ENCODE data around the gene DEDD2. TPM values are rescaled to one million over a fixed set of nuclear protein-coding genes. Genes with fewer than 3 reads are reported as not detected.

DEDD2 gene
- total and polyA plus RNA-seq, 10 of the 15 experiments (the other 5 are each of a cell fraction or from before 2014, with no cell fraction given) = 2.5 to 24.7 (median 17.6) TPM

GRCh38 chr19:42212886-42213285 lies 4.6 kb downstream of the DEDD2 start (continued):
- TF ChIP-seq, protein P1, sequence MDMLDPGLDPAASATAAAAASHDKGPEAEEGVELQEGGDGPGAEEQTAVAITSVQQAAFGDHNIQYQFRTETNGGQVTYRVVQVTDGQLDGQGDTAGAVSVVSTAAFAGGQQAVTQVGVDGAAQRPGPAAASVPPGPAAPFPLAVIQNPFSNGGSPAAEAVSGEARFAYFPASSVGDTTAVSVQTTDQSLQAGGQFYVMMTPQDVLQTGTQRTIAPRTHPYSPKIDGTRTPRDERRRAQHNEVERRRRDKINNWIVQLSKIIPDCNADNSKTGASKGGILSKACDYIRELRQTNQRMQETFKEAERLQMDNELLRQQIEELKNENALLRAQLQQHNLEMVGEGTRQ (IDR thresholded peaks at IDR 0.05; ENCODE audit: borderline replicate concordance, low read depth, low read length) = no peak
- TF ChIP-seq TCF7 (IDR thresholded peaks at IDR 0.05; ENCODE audit: borderline replicate concordance) = no peak
- no peak for TF ChIP-seq WRNIP1 (IDR thresholded peaks at IDR 0.05; ENCODE audit: borderline replicate concordance, low read depth, low read length)
- no peak for TF ChIP-seq IKZF1 (conservative IDR thresholded peaks at IDR 0.05)
- TF ChIP-seq ZSCAN29 (IDR thresholded peaks at IDR 0.05) = no peak
- no peak for TF ChIP-seq ASH2L (IDR thresholded peaks at IDR 0.05; ENCODE audit: borderline replicate concordance, low read depth)

DNA sequence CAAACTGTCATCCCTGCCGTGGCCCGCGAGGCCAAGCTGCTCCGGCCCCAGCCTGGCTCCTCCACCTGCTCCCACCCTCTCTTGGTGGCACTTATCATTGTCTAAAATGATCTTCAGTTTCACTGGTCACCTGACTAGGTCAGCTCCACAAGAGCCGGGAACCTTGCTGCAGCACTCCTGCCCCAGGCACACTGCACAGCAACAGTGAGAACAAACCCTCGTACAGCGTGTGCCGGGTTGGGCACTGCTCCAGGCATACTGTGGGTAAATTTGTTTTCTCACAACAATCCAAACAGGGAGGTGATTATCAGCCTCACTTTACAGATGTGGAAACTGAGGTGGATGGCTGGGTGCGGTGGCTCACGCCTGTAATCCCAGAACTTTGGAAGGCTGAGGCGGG lies 8.9 kb downstream of the DEDD2 start:
- 97% methylated on average over 11 of the region's 11 CpGs for WGBS (ENCODE audit: insufficient coverage, insufficient replicate concordance, low lambda C conversion rate, missing lambda C conversion rate)
- in situ Hi-C loops (cut with MboI) = no loop called here
- ATAC-seq = no peak
- BruUV-seq (replicated peaks) = no TSS peak
- Histone ChIP-seq H3K4me3 (no peak overlapping the region), H3K9me3 (replicated peaks; ENCODE audit: control insufficient read depth, insufficient read depth, low read length) (no peaks in the 10 kb centered on the region), H3K4me2 (ENCODE audit: control insufficient read depth, insufficient read depth) (no peak overlapping the region), H3K4me1 (ENCODE audit: control insufficient read depth, insufficient read depth, low read length) (no peaks in the 10 kb centered on the region), H2AFZ (ENCODE audit: control insufficient read depth, low read depth, low read length) (no peak overlapping the region), H4K20me1 (ENCODE audit: control insufficient read depth, insufficient read depth) (no peaks in the 10 kb centered on the region), H3K36me3 (ENCODE audit: control insufficient read depth in 2 of 2, insufficient read depth in 2 of 2, low read length in 1 of 2) (peaks cover 28 to 32% of the 10 kb centered on the region in 2 experiments), H3K9ac (ENCODE audit: control insufficient read depth, insufficient read depth, low read length) (no peak overlapping the region), H3K27ac (ENCODE audit: control insufficient read depth, insufficient read depth) (no peak overlapping the region), H3K79me2 (ENCODE audit: control insufficient read depth, insufficient read depth, low read length) (peaks cover 6% of the 10 kb centered on the region), H3K27me3 (replicated peaks in 1 of 2; ENCODE audit: control insufficient read depth in 2 of 2, insufficient read depth in 2 of 2, low read length in 1 of 2) (no peaks in the 10 kb centered on the region)
- POLR2A ChIA-PET = no interaction called here
- no peak for DNase-seq (ENCODE audit: low read depth, low spot score)
- intact Hi-C loops (cut with micrococcal nuclease; ENCODE audit: unreplicated experiment) = no loop called here
- no peak for TF ChIP-seq SREBF1 (IDR thresholded peaks at IDR 0.05; ENCODE audit: low read length)
- no peak for TF ChIP-seq SMARCA5 (IDR thresholded peaks at IDR 0.05)
- no peak for TF ChIP-seq CBX5 (IDR thresholded peaks at IDR 0.05; ENCODE audit: low read depth)
- TF ChIP-seq TCF12 (IDR thresholded peaks at IDR 0.05; ENCODE audit: low read depth, low read length) = no peak
- TF ChIP-seq POU2F2 (IDR thresholded peaks at IDR 0.05; ENCODE audit: borderline replicate concordance, low read depth, low read length) = no peak
- TF ChIP-seq ZNF274 (IDR thresholded peaks at IDR 0.05; ENCODE audit: insufficient read depth, insufficient read length) = no peak
- no peak for TF ChIP-seq POLR2AphosphoS2 (IDR thresholded peaks at IDR 0.05; ENCODE audit: low read depth, low read length)
- TF ChIP-seq SREBF2 (IDR thresholded peaks at IDR 0.05; ENCODE audit: low read length) = no peak
- no peak for TF ChIP-seq PAX5 (IDR thresholded peaks at IDR 0.05; ENCODE audit: borderline replicate concordance, low read depth, low read length)
- no peak for TF ChIP-seq EED (IDR thresholded peaks at IDR 0.05; ENCODE audit: low read depth)
- TF ChIP-seq, protein P2, sequence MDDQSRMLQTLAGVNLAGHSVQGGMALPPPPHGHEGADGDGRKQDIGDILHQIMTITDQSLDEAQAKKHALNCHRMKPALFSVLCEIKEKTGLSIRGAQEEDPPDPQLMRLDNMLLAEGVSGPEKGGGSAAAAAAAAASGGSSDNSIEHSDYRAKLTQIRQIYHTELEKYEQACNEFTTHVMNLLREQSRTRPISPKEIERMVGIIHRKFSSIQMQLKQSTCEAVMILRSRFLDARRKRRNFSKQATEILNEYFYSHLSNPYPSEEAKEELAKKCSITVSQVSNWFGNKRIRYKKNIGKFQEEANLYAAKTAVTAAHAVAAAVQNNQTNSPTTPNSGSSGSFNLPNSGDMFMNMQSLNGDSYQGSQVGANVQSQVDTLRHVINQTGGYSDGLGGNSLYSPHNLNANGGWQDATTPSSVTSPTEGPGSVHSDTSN (IDR thresholded peaks at IDR 0.05; ENCODE audit: insufficient replicate concordance, low read depth, low read length) = no peak
- TF ChIP-seq SMAD5 (IDR thresholded peaks at IDR 0.05; ENCODE audit: low read depth) = no peak
- TF ChIP-seq ATF7 (IDR thresholded peaks at IDR 0.05; ENCODE audit: low read depth) = no peak
- TF ChIP-seq NFYA (IDR thresholded peaks at IDR 0.05; ENCODE audit: borderline replicate concordance, low read depth, low read length) = no peak
- RAD21 ChIA-PET (ENCODE audit: unreplicated experiment) = no interaction called here
- CTCF ChIA-PET = no interaction called here
- SMC1A ChIA-PET (ENCODE audit: uncharacterized antibody, unreplicated experiment) = no interaction called here
- no peak for FAIRE-seq

Data from GM12878 (cell line).